H9 (cell line): ENCODE measurements around the gene RPAP2. TPM values are rescaled to one million over a fixed set of nuclear protein-coding genes. Genes with fewer than 3 reads are reported as not detected.

Source experiments
- DNase-seq: peaks from one replicate; pipeline ENCODE4 v3.0.0-alpha.2; 2017
- H2AFZ ChIP-seq: one replicate; pipeline ENCODE4 v1.6.1; 2013; ENCODE audit warnings: mild to moderate bottlenecking, low read length, control low read depth, moderate library complexity
- H2AK5ac ChIP-seq: 2 replicates; pipeline ENCODE4 v1.6.1; 2013; ENCODE audit warnings: low read length, control low read depth, mixed read lengths; ENCODE audit not compliant: insufficient read length
- H2BK120ac ChIP-seq: one replicate; pipeline ENCODE4 v1.6.1; 2013; ENCODE audit warnings: low read depth, mild to moderate bottlenecking, low read length, control low read depth, inconsistent platforms; ENCODE audit not compliant: poor library complexity, severe bottlenecking
- H2BK12ac ChIP-seq: 2 replicates; pipeline ENCODE4 v1.6.1; 2013; ENCODE audit warnings: low read length, control low read depth, mixed read lengths, low read depth; ENCODE audit not compliant: insufficient read length
- H2BK15ac ChIP-seq: 2 replicates; pipeline ENCODE4 v1.6.1; 2013; ENCODE audit warnings: low read depth, low read length, control low read depth
- H2BK20ac ChIP-seq: one replicate; pipeline ENCODE4 v1.6.1; 2013; ENCODE audit warnings: low read depth, mild to moderate bottlenecking, low read length, control low read depth, inconsistent platforms; ENCODE audit not compliant: poor library complexity, severe bottlenecking
- H2BK5ac ChIP-seq: 2 replicates; pipeline ENCODE4 v1.6.1; 2013; ENCODE audit warnings: low read length, control low read depth, mixed read lengths; ENCODE audit not compliant: insufficient read length
- H3K14ac ChIP-seq: 2 replicates; pipeline ENCODE4 v1.6.1; 2013; ENCODE audit warnings: low read length, control low read depth; ENCODE audit not compliant: insufficient read depth
- H3K18ac ChIP-seq: 2 replicates; pipeline ENCODE4 v1.6.1; 2013; ENCODE audit warnings: low read depth, mild to moderate bottlenecking, mixed read lengths, low read length, control low read depth; ENCODE audit not compliant: insufficient read length
- H3K23ac ChIP-seq: 2 replicates; pipeline ENCODE4 v1.6.1; 2013; ENCODE audit warnings: low read length, control low read depth, mixed read lengths, low read depth; ENCODE audit not compliant: insufficient read length
- H3K23me2 ChIP-seq: 2 replicates; pipeline ENCODE4 v1.6.1; 2013; ENCODE audit warnings: low read depth, mild to moderate bottlenecking, mixed read lengths, low read length, control low read depth; ENCODE audit not compliant: insufficient read length, poor library complexity, severe bottlenecking
- H3K27ac ChIP-seq: 2 replicates; pipeline ENCODE4 v1.5.1; 2013; ENCODE audit warnings: low read length, control low read depth, mixed read lengths, low read depth; ENCODE audit not compliant: insufficient read length
- H3K27me3 ChIP-seq: 2 replicates; pipeline ENCODE4 v1.6.1; 2013; ENCODE audit warnings: low read length, control low read depth, inconsistent platforms; ENCODE audit not compliant: insufficient read depth
- H3K4ac ChIP-seq: 2 replicates; pipeline ENCODE4 v1.6.1; 2013; ENCODE audit warnings: low read depth, mild to moderate bottlenecking, control low read depth, inconsistent platforms, low read length, moderate library complexity
- H3K4me1 ChIP-seq: 2 replicates; pipeline ENCODE4 v1.6.1; 2013; ENCODE audit warnings: low read length, control low read depth, inconsistent platforms; ENCODE audit not compliant: insufficient read depth
- H3K4me2 ChIP-seq: 2 replicates; pipeline ENCODE4 v1.6.1; 2013; ENCODE audit warnings: low read length, control low read depth, mixed read lengths; ENCODE audit not compliant: insufficient read length, insufficient read depth
- H3K56ac ChIP-seq: 2 replicates; pipeline ENCODE4 v1.6.1; 2013; ENCODE audit warnings: low read depth, mild to moderate bottlenecking, mixed read lengths, low read length, control low read depth; ENCODE audit not compliant: insufficient read length
- H3K79me1 ChIP-seq: 2 replicates; pipeline ENCODE4 v1.6.1; 2013; ENCODE audit warnings: low read depth, mild to moderate bottlenecking, moderate library complexity, low read length, control low read depth, inconsistent platforms; ENCODE audit not compliant: insufficient read depth, poor library complexity, severe bottlenecking
- H3K79me2 ChIP-seq: 2 replicates; pipeline ENCODE4 v1.6.1; 2013; ENCODE audit warnings: low read length, control low read depth, inconsistent platforms; ENCODE audit not compliant: insufficient read depth
- H3K9ac ChIP-seq: 2 replicates; pipeline ENCODE4 v1.6.1; 2013; ENCODE audit warnings: low read length, control low read depth, mixed read lengths; ENCODE audit not compliant: insufficient read length; ENCODE audit errors: extremely low read depth
- H3K9me3 ChIP-seq: one replicate; pipeline ENCODE4 v1.6.1; 2013; ENCODE audit warnings: low read depth, low read length, inconsistent platforms; ENCODE audit not compliant: control insufficient read depth
- H3T11ph ChIP-seq: one replicate; pipeline ENCODE4 v1.6.1; 2013; ENCODE audit warnings: mild to moderate bottlenecking, low read length, control low read depth, inconsistent platforms
- H4K20me1 ChIP-seq: one replicate; pipeline ENCODE4 v1.6.1; 2013; ENCODE audit not compliant: control insufficient read depth, insufficient read length, insufficient read depth
- H4K5ac ChIP-seq: 2 replicates; pipeline ENCODE4 v1.6.1; 2013; ENCODE audit warnings: low read depth, mild to moderate bottlenecking, mixed read lengths, low read length, control low read depth; ENCODE audit not compliant: insufficient read length
- H4K8ac ChIP-seq: replicated peaks from 2 replicates; pipeline ENCODE4 v1.6.1; 2013; ENCODE audit warnings: low read length, control low read depth, mixed read lengths, low read depth; ENCODE audit not compliant: insufficient read length
- H4K91ac ChIP-seq: 2 replicates; pipeline ENCODE4 v1.6.1; 2013; ENCODE audit warnings: low read depth, mild to moderate bottlenecking, moderate library complexity, mixed read lengths, low read length, control low read depth; ENCODE audit not compliant: insufficient read length
- H3K27ac Mint-ChIP-seq, 3 experiments: 2 replicates in 2 of 3; 3 replicates in 1 of 3; pipeline ENCODE4 v1.8.0; 2020 to 2021; ENCODE audit warnings: mixed read lengths in 3 of 3, mild to moderate bottlenecking in 1 of 3, moderate library complexity in 1 of 3
- H3K27me3 Mint-ChIP-seq: 2 replicates; pipeline ENCODE4 v1.8.0; 2021; ENCODE audit warnings: low read depth, mild to moderate bottlenecking, moderate library complexity, mixed read lengths
- H3K36me3 Mint-ChIP-seq, 3 experiments: 2 replicates in 2 of 3; 3 replicates in 1 of 3; pipeline ENCODE4 v1.8.0; 2020 to 2021; ENCODE audit warnings: low read depth in 3 of 3, mixed read lengths in 3 of 3; ENCODE audit not compliant: insufficient read depth in 1 of 3
- H3K4me1 Mint-ChIP-seq, 2 experiments: 2 replicates each; pipeline ENCODE4 v1.8.0; 2020; ENCODE audit warnings: mixed read lengths in 2 of 2
- H3K4me3 Mint-ChIP-seq, 2 experiments: 2 replicates in 1 of 2; 3 replicates in 1 of 2; pipeline ENCODE4 v1.8.0; 2020 to 2021; ENCODE audit warnings: mild to moderate bottlenecking in 2 of 2, mixed read lengths in 2 of 2, moderate library complexity in 1 of 2
- H3K9me3 Mint-ChIP-seq, 2 experiments: 2 replicates in 1 of 2; 3 replicates in 1 of 2; pipeline ENCODE4 v1.8.0; 2020; ENCODE audit warnings: mild to moderate bottlenecking in 2 of 2, mixed read lengths in 2 of 2, moderate library complexity in 1 of 2
- WGBS: extraction: QIAGEN DNeasy Blood & Tissue Kit; methylation state at CpG from one replicate; pipeline ENCODE4 v1.1.7; 2013; ENCODE audit warnings: missing lambda C conversion rate, low lambda C conversion rate, mixed read lengths; ENCODE audit not compliant: insufficient read length; ENCODE audit errors: extremely low coverage; 5-methylcytosine and 5-hydroxymethylcytosine counted together
- total RNA-seq: library from RNA; stranded (reverse); gene quantifications from 2 replicates; pipeline ENCODE4 v1.2.1, GENCODE V29; 2021
- TF ChIP-seq, protein P1 (sequence below): fragments of 200-600 bp; sonication (generic); conservative IDR thresholded peaks from 3 replicates; pipeline ENCODE4 v1.8.0; 2021; ENCODE audit warnings: antibody characterized with exemption, mild to moderate bottlenecking

Gene RPAP2
- total RNA-seq, 1 experiment from 2014 or later = 27.4 TPM

GRCh38 chr1:92276082-92276481, 22.8 kb upstream of the RPAP2 start:
- Histone ChIP-seq H3K4ac (no peak overlapping the region), H3K9me3 (no peaks in the 10 kb centered on the region), H3K79me1 (no peaks in the 10 kb centered on the region), H2BK5ac (no peak overlapping the region), H2BK20ac (no peak overlapping the region), H2BK12ac (no peak overlapping the region), H3K56ac (no peak overlapping the region), H3T11ph (no peak overlapping the region), H3K27me3 (no peaks in the 10 kb centered on the region), H3K79me2 (no peaks in the 10 kb centered on the region), H4K20me1 (no peaks in the 10 kb centered on the region), H2AFZ (no peak overlapping the region), H3K18ac (no peak overlapping the region), H2AK5ac (no peak overlapping the region), H3K23me2 (no peaks in the 10 kb centered on the region), H4K5ac (no peak overlapping the region), H3K27ac (no peak overlapping the region), H3K4me1 (no peaks in the 10 kb centered on the region), H3K9ac (no peak overlapping the region), H4K8ac (no peak overlapping the region), H3K23ac (no peak overlapping the region), H2BK15ac (no peak overlapping the region), H3K4me2 (no peak overlapping the region), H2BK120ac (no peak overlapping the region), H3K14ac (no peak overlapping the region), H4K91ac (no peak overlapping the region)
- no CpG with 5 or more reads among the region's 3 CpGs for WGBS
- H3K4me1 Mint-ChIP-seq = no peaks in the 10 kb centered on the region
- peaks cover 14 to 48% (median 44%) of the 10 kb centered on the region in 3 experiments; a peak in 6 of 7 replicates for H3K36me3 Mint-ChIP-seq
- H3K27ac Mint-ChIP-seq = no peak overlapping the region
- no peak for DNase-seq
- no peaks in the 10 kb centered on the region for H3K27me3 Mint-ChIP-seq
- H3K4me3 Mint-ChIP-seq = no peak overlapping the region
- TF ChIP-seq, protein P1, sequence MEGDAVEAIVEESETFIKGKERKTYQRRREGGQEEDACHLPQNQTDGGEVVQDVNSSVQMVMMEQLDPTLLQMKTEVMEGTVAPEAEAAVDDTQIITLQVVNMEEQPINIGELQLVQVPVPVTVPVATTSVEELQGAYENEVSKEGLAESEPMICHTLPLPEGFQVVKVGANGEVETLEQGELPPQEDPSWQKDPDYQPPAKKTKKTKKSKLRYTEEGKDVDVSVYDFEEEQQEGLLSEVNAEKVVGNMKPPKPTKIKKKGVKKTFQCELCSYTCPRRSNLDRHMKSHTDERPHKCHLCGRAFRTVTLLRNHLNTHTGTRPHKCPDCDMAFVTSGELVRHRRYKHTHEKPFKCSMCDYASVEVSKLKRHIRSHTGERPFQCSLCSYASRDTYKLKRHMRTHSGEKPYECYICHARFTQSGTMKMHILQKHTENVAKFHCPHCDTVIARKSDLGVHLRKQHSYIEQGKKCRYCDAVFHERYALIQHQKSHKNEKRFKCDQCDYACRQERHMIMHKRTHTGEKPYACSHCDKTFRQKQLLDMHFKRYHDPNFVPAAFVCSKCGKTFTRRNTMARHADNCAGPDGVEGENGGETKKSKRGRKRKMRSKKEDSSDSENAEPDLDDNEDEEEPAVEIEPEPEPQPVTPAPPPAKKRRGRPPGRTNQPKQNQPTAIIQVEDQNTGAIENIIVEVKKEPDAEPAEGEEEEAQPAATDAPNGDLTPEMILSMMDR = no peak
- no peaks in the 10 kb centered on the region for H3K9me3 Mint-ChIP-seq
